ENCODE results near the gene FOLR2. TPM values are rescaled to one million over a fixed set of nuclear protein-coding genes. Genes with fewer than 3 reads are reported as not detected.
"Not testable (repeated sequence)": the region's sequence is repeated elsewhere in the genome, so short reads cannot be mapped to it uniquely, and the experiment has no call there.

Gene FOLR2
- total RNA-seq, 3 donors from 2014 or later (not counting 1 experiment from before 2014, with no cell fraction given) = not detected

- no peak overlapping the region for H3K4me3 ChIP-seq (ENCODE audit: low read length)
- DNase-seq (no peak), ATAC-seq (no peak)
- H3K4me1 Mint-ChIP-seq = no peaks in the 10 kb centered on the region
- no peak overlapping the region for H3K4me3 Mint-ChIP-seq
- H3K9me3 ChIP-seq (ENCODE audit: control insufficient read depth, insufficient read depth, low read length) = no peaks in the 10 kb centered on the region
- H3K36me3 ChIP-seq (ENCODE audit: control insufficient read depth, insufficient read depth, low read length) = no peaks in the 10 kb centered on the region
- no peaks in the 10 kb centered on the region for H3K27me3 Mint-ChIP-seq (ENCODE audit: low read depth in 2 of 2)
- TF ChIP-seq, protein P1, sequence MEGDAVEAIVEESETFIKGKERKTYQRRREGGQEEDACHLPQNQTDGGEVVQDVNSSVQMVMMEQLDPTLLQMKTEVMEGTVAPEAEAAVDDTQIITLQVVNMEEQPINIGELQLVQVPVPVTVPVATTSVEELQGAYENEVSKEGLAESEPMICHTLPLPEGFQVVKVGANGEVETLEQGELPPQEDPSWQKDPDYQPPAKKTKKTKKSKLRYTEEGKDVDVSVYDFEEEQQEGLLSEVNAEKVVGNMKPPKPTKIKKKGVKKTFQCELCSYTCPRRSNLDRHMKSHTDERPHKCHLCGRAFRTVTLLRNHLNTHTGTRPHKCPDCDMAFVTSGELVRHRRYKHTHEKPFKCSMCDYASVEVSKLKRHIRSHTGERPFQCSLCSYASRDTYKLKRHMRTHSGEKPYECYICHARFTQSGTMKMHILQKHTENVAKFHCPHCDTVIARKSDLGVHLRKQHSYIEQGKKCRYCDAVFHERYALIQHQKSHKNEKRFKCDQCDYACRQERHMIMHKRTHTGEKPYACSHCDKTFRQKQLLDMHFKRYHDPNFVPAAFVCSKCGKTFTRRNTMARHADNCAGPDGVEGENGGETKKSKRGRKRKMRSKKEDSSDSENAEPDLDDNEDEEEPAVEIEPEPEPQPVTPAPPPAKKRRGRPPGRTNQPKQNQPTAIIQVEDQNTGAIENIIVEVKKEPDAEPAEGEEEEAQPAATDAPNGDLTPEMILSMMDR (IDR thresholded peaks at IDR 0.05) = no peak
- H3K27ac Mint-ChIP-seq = no peak overlapping the region
- no peaks in the 10 kb centered on the region for H3K9me3 Mint-ChIP-seq
- no peak overlapping the region for H3K27ac ChIP-seq (ENCODE audit: low read length)
- no peaks in the 10 kb centered on the region for H3K4me1 ChIP-seq (ENCODE audit: control insufficient read depth, insufficient read depth, low read length)
- H3K27me3 ChIP-seq (ENCODE audit: control insufficient read depth, insufficient read depth, low read length) = no peaks in the 10 kb centered on the region
- H3K36me3 Mint-ChIP-seq = no peaks in the 10 kb centered on the region
- intact Hi-C loops (cut with micrococcal nuclease) = no loop called here
- 87% methylated on average over 12 of the region's 12 CpGs for WGBS (ENCODE audit: insufficient coverage)
Observed at GRCh38 chr11:72195518-72196270, 20.9 kb upstream of the FOLR2 start.

GRCh38 chr11:72201445-72201844 is 15.1 kb upstream of the FOLR2 start:
- 93% methylated on average over 33 of the region's 43 CpGs for WGBS (ENCODE audit: insufficient coverage)
- H3K9me3 Mint-ChIP-seq; H3K4me3 Mint-ChIP-seq; intact Hi-C loops (cut with micrococcal nuclease); H3K36me3 ChIP-seq (ENCODE audit: control insufficient read depth, insufficient read depth, low read length); H3K27ac ChIP-seq (ENCODE audit: low read length); H3K9me3 ChIP-seq (ENCODE audit: control insufficient read depth, insufficient read depth, low read length); H3K27ac Mint-ChIP-seq; H3K27me3 Mint-ChIP-seq (ENCODE audit: low read depth in 2 of 2); H3K4me1 Mint-ChIP-seq; H3K4me3 ChIP-seq (ENCODE audit: low read length); H3K27me3 ChIP-seq (ENCODE audit: control insufficient read depth, insufficient read depth, low read length); H3K36me3 Mint-ChIP-seq; ATAC-seq; H3K4me1 ChIP-seq (ENCODE audit: control insufficient read depth, insufficient read depth, low read length); DNase-seq: not testable (repeated sequence)

GRCh38 chr11:72202571-72202970 is 14.0 kb upstream of the FOLR2 start:
- Histone ChIP-seq H3K27ac (ENCODE audit: low read length) (no peak overlapping the region), H3K36me3 (ENCODE audit: control insufficient read depth, insufficient read depth, low read length) (no peaks in the 10 kb centered on the region), H3K27me3 (ENCODE audit: control insufficient read depth, insufficient read depth, low read length) (no peaks in the 10 kb centered on the region), H3K4me3 (ENCODE audit: low read length) (no peak overlapping the region), H3K9me3 (ENCODE audit: control insufficient read depth, insufficient read depth, low read length) (no peaks in the 10 kb centered on the region), H3K4me1 (ENCODE audit: control insufficient read depth, insufficient read depth, low read length) (no peaks in the 10 kb centered on the region)
- Mint-ChIP-seq H3K4me1 (no peaks in the 10 kb centered on the region), H3K4me3 (no peak overlapping the region), H3K36me3 (no peaks in the 10 kb centered on the region), H3K27ac (no peak overlapping the region), H3K27me3 (ENCODE audit: low read depth in 2 of 2) (peaks cover 0 to 2% of the 10 kb centered on the region in 2 donors), H3K9me3 (no peaks in the 10 kb centered on the region)
- DNase-seq (no peak), ATAC-seq (no peak)
- 97% methylated on average over 6 of the region's 6 CpGs for WGBS (ENCODE audit: insufficient coverage)
- TF ChIP-seq, protein P1 (IDR thresholded peaks at IDR 0.05) = no peak
- intact Hi-C loops (cut with micrococcal nuclease) = no loop called here

GRCh38 chr11:72203163-72203562 is 13.4 kb upstream of the FOLR2 start:
- H3K4me3 Mint-ChIP-seq = no peak overlapping the region
- H3K4me1 ChIP-seq (ENCODE audit: control insufficient read depth, insufficient read depth, low read length) = no peaks in the 10 kb centered on the region
- DNase-seq = no peak
- no peaks in the 10 kb centered on the region for H3K36me3 ChIP-seq (ENCODE audit: control insufficient read depth, insufficient read depth, low read length)
- WGBS (ENCODE audit: insufficient coverage) = 67% methylated on average over 2 of the region's 2 CpGs
- no peak for ATAC-seq
- H3K27ac Mint-ChIP-seq = no peak overlapping the region
- no peaks in the 10 kb centered on the region for H3K9me3 ChIP-seq (ENCODE audit: control insufficient read depth, insufficient read depth, low read length)
- no peaks in the 10 kb centered on the region for H3K36me3 Mint-ChIP-seq
- H3K27me3 Mint-ChIP-seq (ENCODE audit: low read depth in 2 of 2) = peaks cover 0 to 2% of the 10 kb centered on the region in 2 donors
- H3K27ac ChIP-seq (ENCODE audit: low read length) = no peak overlapping the region
- TF ChIP-seq, protein P1 (IDR thresholded peaks at IDR 0.05) = no peak
- H3K4me1 Mint-ChIP-seq = no peaks in the 10 kb centered on the region
- no peaks in the 10 kb centered on the region for H3K9me3 Mint-ChIP-seq
- H3K4me3 ChIP-seq (ENCODE audit: low read length) = no peak overlapping the region
- intact Hi-C loops (cut with micrococcal nuclease) = no loop called here
- H3K27me3 ChIP-seq (ENCODE audit: control insufficient read depth, insufficient read depth, low read length) = no peaks in the 10 kb centered on the region
